D721Med (cell line): ENCODE results near the gene USHBP1.

Experiments
- DNase-seq: peaks from one replicate; pipeline ENCODE4 v3.0.0; 2011; ENCODE audit warnings: low spot score; ENCODE audit not compliant: insufficient read length
- FAIRE-seq: peaks from 2 replicates; lab custom pipeline; 2011; peaks lifted over from hg19 to GRCh38; lab: Jason Lieb, UNC
- TF ChIP-seq, protein P1 (sequence below): IDR thresholded peaks from 2 replicates; pipeline ENCODE4 v1.5.1; 2012; ENCODE audit warnings: mild to moderate bottlenecking, control low read depth; ENCODE audit not compliant: insufficient read depth; ENCODE audit errors: missing control alignments

USHBP1 gene

DNA sequence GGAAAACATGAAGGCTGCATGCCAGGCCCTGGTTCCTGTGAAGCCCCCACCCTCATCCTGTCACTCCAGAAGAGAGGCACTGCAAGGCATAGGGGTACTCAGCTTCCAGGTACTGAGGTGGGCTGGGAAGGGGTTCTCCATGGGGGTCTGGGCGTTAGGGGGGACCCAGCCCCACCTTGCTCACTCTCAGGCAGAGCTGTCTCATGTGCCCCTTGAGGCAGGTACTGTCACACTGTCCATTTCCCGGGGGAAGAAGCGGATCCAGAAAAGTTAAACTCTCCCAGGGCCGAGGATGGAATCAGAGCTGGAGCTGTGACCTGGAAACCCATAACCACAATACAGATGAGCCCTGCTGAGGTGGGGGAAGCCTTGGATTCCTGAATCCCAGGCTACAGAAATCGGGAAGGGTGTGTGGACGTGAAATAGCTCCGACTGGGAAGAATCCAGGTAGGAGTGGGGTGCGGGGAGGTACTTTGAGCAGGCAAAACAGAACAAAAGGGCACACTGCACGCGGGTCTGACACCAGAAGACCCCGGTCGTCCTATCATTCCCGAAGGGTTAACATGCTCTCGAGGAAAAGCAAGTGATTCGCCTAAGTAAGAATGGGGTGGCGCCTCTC is 49.9 kb downstream of the USHBP1 start:
- FAIRE-seq = no peak
- TF ChIP-seq, protein P1, sequence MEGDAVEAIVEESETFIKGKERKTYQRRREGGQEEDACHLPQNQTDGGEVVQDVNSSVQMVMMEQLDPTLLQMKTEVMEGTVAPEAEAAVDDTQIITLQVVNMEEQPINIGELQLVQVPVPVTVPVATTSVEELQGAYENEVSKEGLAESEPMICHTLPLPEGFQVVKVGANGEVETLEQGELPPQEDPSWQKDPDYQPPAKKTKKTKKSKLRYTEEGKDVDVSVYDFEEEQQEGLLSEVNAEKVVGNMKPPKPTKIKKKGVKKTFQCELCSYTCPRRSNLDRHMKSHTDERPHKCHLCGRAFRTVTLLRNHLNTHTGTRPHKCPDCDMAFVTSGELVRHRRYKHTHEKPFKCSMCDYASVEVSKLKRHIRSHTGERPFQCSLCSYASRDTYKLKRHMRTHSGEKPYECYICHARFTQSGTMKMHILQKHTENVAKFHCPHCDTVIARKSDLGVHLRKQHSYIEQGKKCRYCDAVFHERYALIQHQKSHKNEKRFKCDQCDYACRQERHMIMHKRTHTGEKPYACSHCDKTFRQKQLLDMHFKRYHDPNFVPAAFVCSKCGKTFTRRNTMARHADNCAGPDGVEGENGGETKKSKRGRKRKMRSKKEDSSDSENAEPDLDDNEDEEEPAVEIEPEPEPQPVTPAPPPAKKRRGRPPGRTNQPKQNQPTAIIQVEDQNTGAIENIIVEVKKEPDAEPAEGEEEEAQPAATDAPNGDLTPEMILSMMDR = no peak
- no peak for DNase-seq

DNA sequence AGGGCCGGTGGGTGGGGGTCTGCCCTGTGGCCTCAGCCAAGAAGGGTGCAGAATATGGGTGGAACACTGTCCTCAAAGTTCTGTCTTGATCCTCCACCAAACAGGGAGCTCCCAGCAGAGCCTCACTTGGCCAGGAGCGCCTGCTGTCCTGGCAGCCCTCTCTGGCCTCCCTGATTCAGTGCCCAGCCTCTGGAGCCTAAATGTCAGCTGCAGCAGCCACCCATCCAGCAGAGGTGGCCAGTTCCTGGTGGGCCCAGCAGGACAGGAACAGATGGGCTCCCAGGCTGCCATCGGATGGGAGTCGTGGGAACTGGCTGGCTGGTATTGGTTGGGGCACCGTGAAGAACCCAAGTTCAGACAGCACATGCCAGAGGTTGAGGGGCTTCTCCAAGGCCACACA is 51.2 kb downstream of the USHBP1 start:
- TF ChIP-seq, protein P1 = no peak
- DNase-seq (no peak), FAIRE-seq (no peak)

DNA sequence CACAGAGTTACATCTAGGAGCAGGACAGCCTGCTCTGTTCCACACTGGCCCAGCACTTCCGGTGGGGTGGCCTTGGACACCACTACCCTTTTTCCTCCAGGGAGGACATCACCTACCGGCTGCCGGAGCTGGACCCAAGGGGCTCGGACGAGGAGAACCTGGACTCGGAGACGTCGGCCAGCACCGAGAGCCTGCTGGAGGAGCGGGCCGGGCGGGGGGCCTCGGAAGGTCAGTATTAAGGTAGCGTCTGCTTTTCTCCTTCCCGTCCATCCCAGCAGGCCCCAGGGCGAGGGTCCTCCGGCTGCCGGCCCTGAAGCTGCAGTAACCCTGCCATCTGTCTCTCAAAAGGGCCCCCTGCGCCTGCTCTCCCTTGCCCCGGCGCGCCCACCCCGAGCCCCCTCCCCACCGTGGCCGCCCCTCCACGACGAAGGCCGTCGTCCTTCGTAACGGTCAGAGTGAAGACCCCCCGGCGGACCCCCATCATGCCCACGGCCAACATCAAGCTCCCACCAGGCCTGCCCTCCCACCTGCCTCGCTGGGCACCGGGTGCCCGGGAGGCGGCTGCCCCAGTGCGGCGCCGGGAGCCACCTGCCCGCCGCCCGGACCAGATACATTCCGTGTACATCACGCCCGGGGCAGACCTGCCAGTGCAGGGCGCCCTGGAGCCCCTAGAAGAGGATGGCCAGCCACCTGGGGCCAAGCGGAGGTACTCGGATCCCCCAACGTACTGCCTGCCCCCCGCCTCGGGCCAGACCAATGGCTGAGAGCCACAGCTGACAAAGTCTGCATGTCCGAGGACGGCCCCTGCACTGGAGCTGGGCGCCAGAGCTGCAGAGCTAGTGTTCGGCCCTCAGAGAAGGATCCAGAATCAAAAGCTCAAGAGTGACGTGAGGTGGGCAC is 52.7 kb downstream of the USHBP1 start:
- DNase-seq (no peak), FAIRE-seq (no peak)
- TF ChIP-seq, protein P1 = no peak

DNA sequence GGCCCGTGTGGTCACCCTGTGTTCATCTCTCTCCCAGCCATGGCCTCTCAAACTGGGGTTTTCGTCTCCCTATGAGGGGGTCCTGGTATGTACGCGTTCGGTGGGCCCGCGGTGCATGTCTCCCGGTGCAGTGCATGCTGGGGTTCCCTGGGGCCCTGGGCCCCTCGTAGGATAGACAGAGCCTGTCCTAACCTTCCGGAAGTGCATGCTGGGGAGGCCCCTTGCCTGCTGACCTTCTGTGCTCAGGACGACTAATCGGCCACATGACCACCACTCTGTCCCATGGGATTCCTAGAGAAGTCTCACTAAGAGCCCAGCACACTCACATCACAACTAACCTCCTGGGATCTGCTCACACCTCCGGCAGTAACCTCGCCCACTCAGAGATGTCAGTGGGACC is 54.2 kb downstream of the USHBP1 start:
- TF ChIP-seq, protein P1 = no peak
- DNase-seq = no peak
- no peak for FAIRE-seq

DNA sequence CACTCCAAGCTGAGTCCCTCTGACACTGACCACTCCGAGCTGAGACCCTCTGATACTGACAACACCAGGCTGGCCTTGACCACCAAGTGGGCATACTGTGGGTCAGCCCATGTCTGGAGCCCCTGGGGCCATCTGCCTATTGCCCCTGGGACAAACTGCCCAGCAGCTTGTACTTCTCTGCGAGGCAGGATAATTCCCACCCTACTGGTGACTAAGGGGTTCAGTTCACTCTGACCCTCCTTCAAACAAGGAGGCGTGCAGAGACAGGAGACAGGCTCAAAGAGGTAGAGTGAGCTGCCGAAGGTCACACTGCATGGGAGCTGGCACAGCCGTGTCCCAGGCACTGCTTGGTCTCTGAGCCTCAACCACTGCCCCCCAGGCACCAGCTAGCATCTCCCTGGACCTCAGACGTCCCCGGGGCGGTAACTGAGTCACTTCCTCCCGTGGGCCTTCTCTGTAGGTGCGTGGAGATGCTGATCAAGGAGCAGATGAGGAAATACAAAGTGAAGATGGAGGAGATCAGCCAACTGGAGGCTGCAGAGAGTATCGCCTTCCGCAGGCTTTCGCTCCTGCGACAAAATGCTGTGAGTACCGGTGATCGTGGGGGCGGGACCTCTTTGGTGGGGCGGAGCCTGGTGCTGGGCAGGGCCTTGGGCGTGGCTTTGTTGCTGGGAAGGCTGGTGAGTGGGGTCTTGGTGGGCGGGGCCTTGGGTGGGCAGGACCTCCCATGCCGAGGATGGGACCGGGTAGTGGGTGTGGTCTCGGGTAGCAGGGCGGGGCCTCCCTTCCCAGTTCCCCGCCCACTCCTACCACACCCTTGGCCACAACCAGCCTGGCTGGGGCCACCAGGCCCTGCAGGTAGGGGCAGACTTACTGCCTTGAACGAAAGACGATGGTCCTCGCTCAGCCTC is 55.2 kb downstream of the USHBP1 start:
- no peak for FAIRE-seq
- TF ChIP-seq, protein P1 = no peak
- DNase-seq = no peak

DNA sequence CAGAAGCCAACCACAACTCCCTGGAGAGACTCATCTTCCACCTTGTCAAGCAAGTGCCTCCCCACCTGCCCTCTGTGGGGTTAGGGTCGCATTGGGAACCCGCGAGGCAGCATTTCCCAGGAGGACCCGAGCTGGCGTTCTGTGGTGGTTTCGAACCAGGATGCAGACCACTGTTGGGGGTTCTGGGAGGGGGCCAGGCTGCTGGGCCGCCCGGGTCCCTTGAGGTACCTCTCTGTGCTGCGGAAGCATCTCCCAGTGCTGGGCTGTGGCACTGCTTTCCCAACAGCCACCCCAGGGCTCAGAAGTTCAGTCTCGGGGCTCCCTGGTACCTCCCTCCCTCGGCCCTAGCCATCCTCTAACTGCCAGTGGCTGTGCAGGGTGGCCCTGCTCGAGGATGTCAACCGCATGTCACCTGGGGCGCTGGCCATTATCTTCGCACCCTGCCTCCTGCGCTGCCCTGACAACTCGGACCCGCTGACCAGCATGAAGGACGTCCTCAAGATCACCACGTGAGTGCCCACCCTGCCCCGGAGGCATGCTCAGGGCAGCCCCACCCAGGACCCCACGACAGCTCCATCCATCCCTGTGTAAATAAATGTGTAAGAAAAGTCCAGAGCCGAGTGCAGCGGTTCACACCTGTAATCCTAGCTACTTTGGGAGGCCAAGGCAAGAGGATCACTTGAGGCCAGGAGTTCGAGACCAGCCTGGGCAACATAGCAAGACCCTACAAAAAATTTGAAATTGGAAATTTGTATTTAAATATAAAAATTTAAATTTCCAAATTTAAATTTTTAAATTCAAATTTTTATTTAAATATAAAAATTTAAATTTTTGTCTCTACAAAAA is 57.6 kb downstream of the USHBP1 start:
- FAIRE-seq = no peak
- DNase-seq = no peak
- TF ChIP-seq, protein P1 = no peak
